GM12873 (cell line): ENCODE results near the gene TRPV2.

Source experiments
- CTCF ChIP-seq: IDR thresholded peaks from 2 replicates; pipeline ENCODE4 v1.5.1; 2012; ENCODE audit warnings: low read depth, mild to moderate bottlenecking, moderate library complexity, low read length, control low read depth; ENCODE audit not compliant: insufficient read depth; ENCODE audit errors: missing control alignments

TRPV2 gene

GRCh38 chr17:16429083-16429482 is 13.7 kb downstream of the TRPV2 start:
- TF ChIP-seq CTCF: no peak

- TF ChIP-seq CTCF: no peak
Measured at GRCh38 chr17:16430650-16431049, 15.3 kb downstream of the TRPV2 start.

- no peak for TF ChIP-seq CTCF
Measured at GRCh38 chr17:16432017-16432416, 16.6 kb downstream of the TRPV2 start.

- TF ChIP-seq CTCF: no peak
Measured at GRCh38 chr17:16433514-16433913, 18.1 kb downstream of the TRPV2 start.

GRCh38 chr17:16434662-16435061 is 19.3 kb downstream of the TRPV2 start:
- no peak for TF ChIP-seq CTCF

GRCh38 chr17:16435925-16436886 is 20.8 kb downstream of the TRPV2 start:
- no peak for TF ChIP-seq CTCF

GRCh38 chr17:16437083-16437482 is 21.7 kb downstream of the TRPV2 start:
- no peak for TF ChIP-seq CTCF
